Body of pancreas (tissue), 4 donors: Measurements from ENCODE around the gene PPP1R9B.

ENCODE experiments used
- CTCF ChIP-seq, 7 experiments: fragments of 450-650 bp in 4 of 7; fragments of 200-600 bp in 3 of 7; sonication (generic) in 3 of 7; IDR thresholded peaks; one replicate each; pipeline ENCODE4 v1.5.1; 2016 to 2019; ENCODE audit warnings: antibody characterized with exemption in 7 of 7
- POLR2A ChIP-seq, 3 donors: fragments of 450-650 bp; IDR thresholded peaks; one replicate each; pipeline ENCODE4 v1.6.1; 2016; ENCODE audit warnings: antibody characterized with exemption in 3 of 3, mild to moderate bottlenecking in 2 of 3

GRCh38 chr17:50117202-50118051 is 33.0 kb downstream of the PPP1R9B start:
- TF ChIP-seq CTCF (IDR thresholded peaks at IDR 0.05), result peak; percentile 62 to 92 (median 71)
- TF ChIP-seq POLR2A (IDR thresholded peaks at IDR 0.05), result no peak
